Neural crest cell (in vitro differentiated cells): ENCODE measurements around the gene OSBPL8. TPM values are rescaled to one million over a fixed set of nuclear protein-coding genes. Genes with fewer than 3 reads are reported as not detected.

Source experiments
- DNase-seq: peaks from one replicate; pipeline ENCODE4 v3.0.0; 2021; ENCODE audit warnings: low read depth, mixed read lengths, low spot score
- H3K27ac Mint-ChIP-seq: one replicate; pipeline ENCODE4 v1.8.0; 2021; ENCODE audit warnings: mild to moderate bottlenecking, mixed read lengths; ENCODE audit not compliant: unreplicated experiment
- H3K27me3 Mint-ChIP-seq: 2 replicates; pipeline ENCODE4 v1.8.0; 2021; ENCODE audit warnings: low read depth, mild to moderate bottlenecking, mixed read lengths
- H3K36me3 Mint-ChIP-seq: 2 replicates; pipeline ENCODE4 v1.8.0; 2021; ENCODE audit warnings: low read depth, mild to moderate bottlenecking, mixed read lengths
- H3K4me1 Mint-ChIP-seq: 2 replicates; pipeline ENCODE4 v1.8.0; 2021; ENCODE audit warnings: mixed read lengths
- H3K4me3 Mint-ChIP-seq: one replicate; pipeline ENCODE4 v1.8.0; 2021; ENCODE audit warnings: mild to moderate bottlenecking, mixed read lengths
- H3K9me3 Mint-ChIP-seq: 2 replicates; pipeline ENCODE4 v1.8.0; 2021; ENCODE audit warnings: mixed read lengths
- CTCF ChIP-seq: fragments of 200-600 bp; sonication (generic); conservative IDR thresholded peaks from 2 replicates; pipeline ENCODE4 v1.5.0; 2021; ENCODE audit warnings: antibody characterized with exemption, mild to moderate bottlenecking
- total RNA-seq: library from RNA; stranded (reverse); gene quantifications from 2 replicates; pipeline ENCODE4 v1.2.1, GENCODE V29; 2021

Gene OSBPL8
- total RNA-seq, 1 donor from 2014 or later: 75.8 TPM

GRCh38 chr12:76535170-76535569, 24.4 kb downstream of the OSBPL8 start:
- DNase-seq: no peak
- Mint-ChIP-seq H3K27me3 (no peaks in the 10 kb centered on the region), H3K9me3 (peaks cover 4% of the 10 kb centered on the region), H3K4me3 (no peak overlapping the region), H3K36me3 (peaks cover 16% of the 10 kb centered on the region), H3K27ac (no peak overlapping the region), H3K4me1 (no peaks in the 10 kb centered on the region)
- TF ChIP-seq CTCF: no peak

- Mint-ChIP-seq H3K4me1 (peaks cover 6% of the 10 kb centered on the region), H3K4me3 (no peak overlapping the region), H3K27ac (no peak overlapping the region), H3K9me3 (peaks cover 4% of the 10 kb centered on the region), H3K27me3 (no peaks in the 10 kb centered on the region), H3K36me3 (peaks cover 16% of the 10 kb centered on the region)
- no peak for TF ChIP-seq CTCF
- no peak for DNase-seq
Measured at GRCh38 chr12:76533331-76533730, 26.2 kb downstream of the OSBPL8 start.

GRCh38 chr12:76532520-76532919, 27.1 kb downstream of the OSBPL8 start:
- no peak for TF ChIP-seq CTCF
- DNase-seq: no peak
- Mint-ChIP-seq H3K36me3 (peaks cover 16% of the 10 kb centered on the region), H3K4me3 (no peak overlapping the region), H3K9me3 (peaks cover 4% of the 10 kb centered on the region), H3K27me3 (no peaks in the 10 kb centered on the region), H3K27ac (no peak overlapping the region), H3K4me1 (peaks cover 6% of the 10 kb centered on the region)

- Mint-ChIP-seq H3K27ac (no peak overlapping the region), H3K36me3 (peaks cover 12% of the 10 kb centered on the region), H3K4me1 (peaks cover 6% of the 10 kb centered on the region), H3K9me3 (peaks cover 4% of the 10 kb centered on the region), H3K4me3 (no peak overlapping the region), H3K27me3 (no peaks in the 10 kb centered on the region)
- no peak for DNase-seq
- no peak for TF ChIP-seq CTCF
Measured at GRCh38 chr12:76531056-76531455, 28.5 kb downstream of the OSBPL8 start.

- no peak for TF ChIP-seq CTCF
- Mint-ChIP-seq H3K4me1 (peaks cover 6% of the 10 kb centered on the region), H3K27ac (no peak overlapping the region), H3K9me3 (peaks cover under 1% of the 10 kb centered on the region), H3K36me3 (peaks cover 8% of the 10 kb centered on the region), H3K27me3 (no peaks in the 10 kb centered on the region), H3K4me3 (no peak overlapping the region)
- DNase-seq: no peak
Measured at GRCh38 chr12:76530516-76530915, 29.1 kb downstream of the OSBPL8 start.
